MM.1S (cell line): ENCODE measurements around the gene RPS18.
A peak's percentile ranks its signal among the peaks of the same experiment; 100 is the strongest.
"Not testable (repeated sequence)": the region's sequence is repeated elsewhere in the genome, so short reads cannot be mapped to it uniquely, and the experiment has no call there.

Experiments
- DNase-seq: peaks from one replicate; pipeline ENCODE4 v3.0.0-alpha.2; 2015
- H2AFZ ChIP-seq: fragments of 300-600 bp; sonication (generic); 2 replicates; pipeline ENCODE4 v1.6.0; 2016; ENCODE audit warnings: antibody characterized with exemption, low read length
- H3F3A ChIP-seq: fragments of 300-600 bp; sonication (generic); 2 replicates; pipeline ENCODE4 v1.6.1; 2016; ENCODE audit warnings: mild to moderate bottlenecking, antibody characterized with exemption, low read length, moderate library complexity, mixed read lengths; ENCODE audit not compliant: insufficient read depth
- H3K27ac ChIP-seq: fragments of 300-600 bp; sonication (generic); 2 replicates; pipeline ENCODE4 v1.5.1; 2016; ENCODE audit warnings: mild to moderate bottlenecking, low read length
- H3K27me3 ChIP-seq: fragments of 300-600 bp; sonication (generic); replicated peaks from 2 replicates; pipeline ENCODE4 v1.6.0; 2016; ENCODE audit warnings: low read length; ENCODE audit not compliant: insufficient read depth
- H3K36me3 ChIP-seq: fragments of 300-600 bp; sonication (generic); replicated peaks from 2 replicates; pipeline ENCODE4 v1.6.1; 2016; ENCODE audit warnings: mild to moderate bottlenecking, low read length, mixed read lengths; ENCODE audit not compliant: insufficient read depth
- H3K4me1 ChIP-seq: fragments of 300-600 bp; sonication (generic); 2 replicates; pipeline ENCODE4 v1.6.1; 2016; ENCODE audit warnings: low read length, mixed read lengths
- H3K4me2 ChIP-seq: fragments of 300-600 bp; sonication (generic); 2 replicates; pipeline ENCODE4 v1.6.0; 2016; ENCODE audit warnings: low read depth, low read length
- H3K4me3 ChIP-seq: fragments of 300-600 bp; sonication (generic); 2 replicates; pipeline ENCODE4 v1.5.1; 2016; ENCODE audit warnings: low read length, mixed read lengths
- H3K79me2 ChIP-seq: fragments of 300-600 bp; sonication (generic); 2 replicates; pipeline ENCODE4 v1.6.1; 2016; ENCODE audit warnings: mixed run types, low read length, mixed read lengths
- H3K9ac ChIP-seq: fragments of 300-600 bp; sonication (generic); 2 replicates; pipeline ENCODE4 v1.6.1; 2016; ENCODE audit warnings: low read length, mixed read lengths
- H3K9me2 ChIP-seq: fragments of 300-600 bp; sonication (generic); replicated peaks from 2 replicates; pipeline ENCODE4 v1.6.1; 2016; ENCODE audit warnings: mild to moderate bottlenecking, low read length, mixed read lengths; ENCODE audit not compliant: insufficient read depth
- H3K9me3 ChIP-seq: fragments of 300-600 bp; sonication (generic); replicated peaks from 2 replicates; pipeline ENCODE4 v1.6.1; 2016; ENCODE audit warnings: mild to moderate bottlenecking, low read length, mixed read lengths; ENCODE audit not compliant: insufficient read depth
- H4K20me1 ChIP-seq: fragments of 300-600 bp; sonication (generic); 2 replicates; pipeline ENCODE4 v1.6.1; 2016; ENCODE audit warnings: mild to moderate bottlenecking, low read length, moderate library complexity, mixed read lengths; ENCODE audit not compliant: insufficient read depth
- CTCF ChIP-seq: fragments of 300-600 bp; sonication (generic); IDR thresholded peaks from 2 replicates; pipeline ENCODE4 v1.5.1; 2016; ENCODE audit warnings: antibody characterized with exemption, low read length, mixed read lengths
- EZH2 ChIP-seq: fragments of 300-600 bp; sonication (generic); optimal IDR thresholded peaks from 2 replicates; pipeline ENCODE3; 2017; ENCODE audit warnings: low read depth, mild to moderate bottlenecking, antibody characterized with exemption, low read length, mixed read lengths
- EZH2phosphoT487 ChIP-seq: fragments of 300-600 bp; sonication (generic); IDR thresholded peaks from 2 replicates; pipeline ENCODE4 v1.6.1; 2018; ENCODE audit warnings: antibody characterized with exemption, low read length

RPS18 gene

GRCh38 chr6:33271468-33272274, at the start of gene RPS18, which contains the start of gene VPS52:
Gene RPS18, plus strand, starts transcription at chr6:33272075. Its CDS starts 45 bp downstream, at chr6:33272120.
Gene VPS52, minus strand, starts transcription at chr6:33271876. Its CDS starts 201 bp downstream, at chr6:33271675.
- peaks cover 47% of the 10 kb centered on the region for H3F3A ChIP-seq
- DNase-seq = peak; percentile 97
- H3K36me3 ChIP-seq = peaks cover 12% of the 10 kb centered on the region; the same call in 1 of the 2 replicates
- H3K79me2 ChIP-seq = peaks cover 60% of the 10 kb centered on the region
- H3K9me3 ChIP-seq = no peaks in the 10 kb centered on the region
- H3K9ac ChIP-seq = peak within 1 kb of the TSS; percentile 94
- H3K27me3 ChIP-seq = no peaks in the 10 kb centered on the region
- peak within 1 kb of the TSS; percentile 77 for H3K27ac ChIP-seq
- peak within 1 kb of the TSS; percentile 81 for H3K4me2 ChIP-seq
- H4K20me1 ChIP-seq = peaks cover 22% of the 10 kb centered on the region
- H3K9me2 ChIP-seq = no peaks in the 10 kb centered on the region
- peak within 1 kb of the TSS; percentile 91 for H3K4me3 ChIP-seq
- no peak for TF ChIP-seq CTCF
- TF ChIP-seq EZH2 = no peak
- no peak for TF ChIP-seq EZH2phosphoT487
- H2AFZ ChIP-seq = peak within 1 kb of the TSS; percentile 89
- peaks cover 9% of the 10 kb centered on the region for H3K4me1 ChIP-seq

GRCh38 chr6:33226503-33227120, 45.3 kb upstream of the RPS18 start:
- H3F3A ChIP-seq, H3K27ac ChIP-seq, H3K4me1 ChIP-seq, H3K79me2 ChIP-seq, H3K4me2 ChIP-seq, H3K4me3 ChIP-seq, H4K20me1 ChIP-seq, H3K9ac ChIP-seq, H3K9me2 ChIP-seq, H3K27me3 ChIP-seq, H3K36me3 ChIP-seq, H3K9me3 ChIP-seq, DNase-seq, H2AFZ ChIP-seq: not testable (repeated sequence)

- H3K27ac ChIP-seq = no peak overlapping the region
- no peak for TF ChIP-seq CTCF
- no peak for TF ChIP-seq EZH2phosphoT487
- TF ChIP-seq EZH2 = no peak
Measured at GRCh38 chr6:33235221-33235634, 36.6 kb upstream of the RPS18 start.

More at GRCh38 chr6:33235221-33235634, 36.6 kb upstream of the RPS18 start:
- no peaks in the 10 kb centered on the region for H3K9me3 ChIP-seq
- H3F3A ChIP-seq = no peaks in the 10 kb centered on the region
- H3K9ac ChIP-seq = no peak overlapping the region
- no peaks in the 10 kb centered on the region for H3K79me2 ChIP-seq
- H4K20me1 ChIP-seq = no peaks in the 10 kb centered on the region
- H3K9me2 ChIP-seq = no peaks in the 10 kb centered on the region
- H3K36me3 ChIP-seq = no peaks in the 10 kb centered on the region
- DNase-seq = no peak
- no peaks in the 10 kb centered on the region for H3K4me1 ChIP-seq
- H3K4me2 ChIP-seq = no peak overlapping the region
- no peak overlapping the region for H2AFZ ChIP-seq
- 0 out of 2 replicates have a peak, but pooled peaks cover 10% of the 10 kb centered on the region for H3K27me3 ChIP-seq
- no peak overlapping the region for H3K4me3 ChIP-seq
